Measurements from ENCODE around the gene ADARB2. TPM values are rescaled to one million over a fixed set of nuclear protein-coding genes. Genes with fewer than 3 reads are reported as not detected.

Gene ADARB2
- total RNA-seq, 4 donors from 2014 or later: 2.0 to 9.9 (median 5.1) TPM

DNA sequence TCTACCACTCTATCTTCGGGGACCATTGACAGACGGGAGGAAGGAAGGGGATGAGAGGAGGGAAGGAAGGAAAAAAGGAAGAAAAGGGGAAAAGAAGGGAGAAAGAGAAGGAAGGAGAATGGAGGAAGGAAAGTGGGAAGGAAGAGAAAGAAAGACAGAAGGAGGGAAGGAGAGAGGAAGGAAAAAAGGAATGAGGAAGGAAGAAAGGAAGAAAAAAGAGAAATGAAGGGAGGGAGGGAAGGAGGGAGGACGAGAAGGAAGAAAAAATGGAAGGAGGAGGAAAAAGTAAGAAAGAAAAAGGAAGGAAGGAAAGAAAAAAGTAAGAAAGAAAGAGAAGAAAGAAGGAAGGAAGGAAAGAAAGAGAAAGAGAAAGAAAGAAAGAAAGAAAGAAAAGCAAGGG is 128.9 kb downstream of the ADARB2 start:
- Histone ChIP-seq H3K9me3 (no peaks in the 10 kb centered on the region), H3K4me3 (no peak overlapping the region), H3K4me1 (no peaks in the 10 kb centered on the region), H3K27me3 (no peaks in the 10 kb centered on the region), H3K36me3 (no peaks in the 10 kb centered on the region), H3K27ac (no peak overlapping the region)
- TF ChIP-seq, protein P1, sequence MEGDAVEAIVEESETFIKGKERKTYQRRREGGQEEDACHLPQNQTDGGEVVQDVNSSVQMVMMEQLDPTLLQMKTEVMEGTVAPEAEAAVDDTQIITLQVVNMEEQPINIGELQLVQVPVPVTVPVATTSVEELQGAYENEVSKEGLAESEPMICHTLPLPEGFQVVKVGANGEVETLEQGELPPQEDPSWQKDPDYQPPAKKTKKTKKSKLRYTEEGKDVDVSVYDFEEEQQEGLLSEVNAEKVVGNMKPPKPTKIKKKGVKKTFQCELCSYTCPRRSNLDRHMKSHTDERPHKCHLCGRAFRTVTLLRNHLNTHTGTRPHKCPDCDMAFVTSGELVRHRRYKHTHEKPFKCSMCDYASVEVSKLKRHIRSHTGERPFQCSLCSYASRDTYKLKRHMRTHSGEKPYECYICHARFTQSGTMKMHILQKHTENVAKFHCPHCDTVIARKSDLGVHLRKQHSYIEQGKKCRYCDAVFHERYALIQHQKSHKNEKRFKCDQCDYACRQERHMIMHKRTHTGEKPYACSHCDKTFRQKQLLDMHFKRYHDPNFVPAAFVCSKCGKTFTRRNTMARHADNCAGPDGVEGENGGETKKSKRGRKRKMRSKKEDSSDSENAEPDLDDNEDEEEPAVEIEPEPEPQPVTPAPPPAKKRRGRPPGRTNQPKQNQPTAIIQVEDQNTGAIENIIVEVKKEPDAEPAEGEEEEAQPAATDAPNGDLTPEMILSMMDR (IDR thresholded peaks at IDR 0.05): no peak
- no peak for TF ChIP-seq POLR2A (IDR thresholded peaks at IDR 0.05)
- DNase-seq: no peak

DNA sequence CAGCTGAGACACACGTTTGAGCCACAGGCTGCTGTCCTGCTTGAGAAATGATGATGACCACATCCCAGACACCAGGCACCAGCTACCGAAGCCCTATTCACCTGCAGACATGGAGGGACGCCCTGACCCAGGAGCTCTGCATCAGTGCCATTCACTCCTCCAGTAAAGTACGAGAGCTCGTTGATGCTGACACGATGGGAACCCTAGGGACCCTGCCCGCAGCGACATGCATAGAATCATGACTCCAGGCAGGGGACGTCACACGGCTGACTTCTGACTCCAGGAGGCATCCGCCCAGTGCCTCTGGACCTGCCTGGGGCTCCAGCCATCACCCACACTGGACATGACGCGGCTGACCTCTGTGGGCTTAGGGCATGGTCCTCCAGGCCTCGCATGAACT is 129.9 kb downstream of the ADARB2 start:
- H3K4me1 ChIP-seq: no peaks in the 10 kb centered on the region
- no peak for TF ChIP-seq POLR2A (IDR thresholded peaks at IDR 0.05)
- TF ChIP-seq, protein P1 (IDR thresholded peaks at IDR 0.05): no peak

DNA sequence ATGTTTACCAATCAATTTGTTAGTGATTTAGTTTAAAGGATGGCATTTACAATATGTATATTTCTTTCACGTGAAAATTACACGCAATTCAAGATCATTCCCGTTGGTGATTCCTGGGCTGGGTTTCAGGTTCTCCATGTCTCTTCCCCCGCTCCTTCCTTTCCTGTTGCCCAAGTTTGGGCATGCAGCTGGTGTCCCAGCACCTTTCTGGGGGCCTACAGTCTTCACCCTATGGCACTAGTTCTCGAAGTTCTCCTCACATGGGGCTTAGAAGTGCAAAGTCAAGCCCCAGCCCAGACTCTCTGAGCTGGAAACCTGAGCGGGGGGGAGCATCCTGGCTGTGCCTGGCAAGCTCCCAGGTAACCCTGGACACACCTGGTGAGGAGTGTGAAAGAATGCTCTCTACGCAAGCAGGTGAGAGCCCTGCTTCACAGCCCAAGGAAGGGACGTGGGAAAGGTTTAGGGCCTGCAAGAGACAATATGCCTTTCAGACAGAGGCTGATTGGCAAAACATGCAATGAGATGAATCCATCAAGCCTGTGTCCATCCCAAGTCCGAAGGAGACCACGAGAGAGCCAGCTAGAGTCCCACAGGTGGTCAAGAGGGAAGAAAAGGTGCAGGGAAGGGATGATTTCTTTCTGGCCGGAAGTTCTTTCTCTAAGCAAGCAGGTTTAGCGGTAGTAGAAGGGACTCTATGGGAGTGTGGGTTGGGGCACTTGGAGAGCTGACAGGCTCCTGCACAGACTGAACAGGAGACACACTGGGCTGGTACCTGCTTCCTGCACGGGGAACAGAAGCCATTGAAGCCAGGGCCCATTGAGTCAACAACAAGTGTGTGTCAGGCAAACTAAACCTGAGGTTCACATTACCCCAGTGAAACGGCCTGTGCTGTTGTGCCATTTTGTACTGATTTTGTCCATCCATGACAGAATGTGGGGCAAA is 131.1 kb downstream of the ADARB2 start:
- Histone ChIP-seq H3K9me3 (no peaks in the 10 kb centered on the region), H3K36me3 (no peaks in the 10 kb centered on the region), H3K27ac (no peak overlapping the region), H3K4me3 (no peak overlapping the region), H3K4me1 (no peaks in the 10 kb centered on the region), H3K27me3 (no peaks in the 10 kb centered on the region)
- DNase-seq: no peak
- TF ChIP-seq, protein P1 (IDR thresholded peaks at IDR 0.05): no peak
- no peak for TF ChIP-seq POLR2A (IDR thresholded peaks at IDR 0.05)

More for the DNA sequence above, 129.9 kb downstream of the ADARB2 start:
- no peak for DNase-seq
- H3K36me3 ChIP-seq: no peaks in the 10 kb centered on the region
- no peaks in the 10 kb centered on the region for H3K9me3 ChIP-seq
- no peaks in the 10 kb centered on the region for H3K27me3 ChIP-seq
- H3K27ac ChIP-seq: no peak overlapping the region
- no peak overlapping the region for H3K4me3 ChIP-seq

DNA sequence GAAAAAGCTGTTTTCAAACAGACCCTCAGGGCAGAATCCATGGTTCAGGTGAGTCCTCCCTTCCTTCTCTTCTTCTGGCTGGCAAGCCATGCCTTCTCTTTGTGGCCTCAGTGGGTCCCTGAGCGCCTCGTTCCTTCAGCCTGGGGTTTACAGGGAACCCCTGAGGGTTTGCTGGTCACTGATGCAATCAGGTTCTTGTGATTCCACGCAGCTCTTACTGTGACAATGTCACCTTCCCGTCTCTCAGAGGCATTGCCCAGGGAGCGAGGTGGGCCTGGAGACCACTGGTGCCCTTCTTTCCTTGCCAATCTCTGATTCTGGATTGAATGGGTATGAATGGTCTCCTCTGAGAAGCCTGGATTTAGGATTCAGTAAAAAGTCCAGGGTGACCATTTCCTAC is 132.2 kb downstream of the ADARB2 start:
- H3K27ac ChIP-seq: no peak overlapping the region
- H3K27me3 ChIP-seq: no peaks in the 10 kb centered on the region
- H3K4me1 ChIP-seq: no peaks in the 10 kb centered on the region
- no peak for DNase-seq
- H3K4me3 ChIP-seq: no peak overlapping the region
- no peak for TF ChIP-seq POLR2A (IDR thresholded peaks at IDR 0.05)
- TF ChIP-seq, protein P1 (IDR thresholded peaks at IDR 0.05): no peak
- H3K36me3 ChIP-seq: no peaks in the 10 kb centered on the region
- no peaks in the 10 kb centered on the region for H3K9me3 ChIP-seq

DNA sequence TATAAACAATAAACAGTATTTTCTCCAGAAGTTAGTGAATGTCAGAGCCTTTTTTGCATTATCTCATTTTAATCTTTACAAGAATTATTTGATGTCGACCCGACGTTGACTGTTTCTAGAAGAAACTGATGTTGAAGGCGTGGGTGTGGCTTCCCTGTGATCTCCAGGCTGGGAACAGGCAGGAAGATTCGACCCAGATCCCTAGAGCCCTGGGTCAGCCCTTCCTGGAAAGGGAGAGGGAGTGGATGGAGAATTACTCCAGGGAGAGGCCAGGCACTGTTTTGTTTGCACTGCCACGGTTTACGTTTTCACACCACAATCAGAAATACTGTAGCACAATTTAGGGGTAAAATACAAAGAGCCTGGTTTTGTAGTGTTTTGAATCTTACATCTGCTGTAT is 133.1 kb downstream of the ADARB2 start:
- Histone ChIP-seq H3K4me1 (no peaks in the 10 kb centered on the region), H3K27me3 (no peaks in the 10 kb centered on the region), H3K27ac (no peak overlapping the region), H3K4me3 (no peak overlapping the region), H3K36me3 (no peaks in the 10 kb centered on the region), H3K9me3 (no peaks in the 10 kb centered on the region)
- no peak for TF ChIP-seq POLR2A (IDR thresholded peaks at IDR 0.05)
- TF ChIP-seq, protein P1 (IDR thresholded peaks at IDR 0.05): no peak
- peak in 1 of 3 donors; percentile 23 for DNase-seq

All from Peyer's patch (tissue), 4 donors.